Fibroblast of lung (primary cell): ENCODE data around the gene SCAF1.

Source experiments
- EZH2 ChIP-seq: IDR thresholded peaks from 2 replicates; pipeline ENCODE4 v1.5.1; 2012; ENCODE audit warnings: low read length, control low read depth, mild to moderate bottlenecking; ENCODE audit errors: missing control alignments
- TF ChIP-seq, protein P1 (sequence below), 2 donors: IDR thresholded peaks in 1 of 2; conservative IDR thresholded peaks in 1 of 2; 1 replicate in 1 of 2; 2 replicates in 1 of 2; pipeline ENCODE4 v1.5.1; 2011 to 2012; ENCODE audit warnings: low read length in 2 of 2, control low read depth in 1 of 2, inconsistent platforms in 1 of 2, low read depth in 1 of 2, mild to moderate bottlenecking in 1 of 2

DNA sequence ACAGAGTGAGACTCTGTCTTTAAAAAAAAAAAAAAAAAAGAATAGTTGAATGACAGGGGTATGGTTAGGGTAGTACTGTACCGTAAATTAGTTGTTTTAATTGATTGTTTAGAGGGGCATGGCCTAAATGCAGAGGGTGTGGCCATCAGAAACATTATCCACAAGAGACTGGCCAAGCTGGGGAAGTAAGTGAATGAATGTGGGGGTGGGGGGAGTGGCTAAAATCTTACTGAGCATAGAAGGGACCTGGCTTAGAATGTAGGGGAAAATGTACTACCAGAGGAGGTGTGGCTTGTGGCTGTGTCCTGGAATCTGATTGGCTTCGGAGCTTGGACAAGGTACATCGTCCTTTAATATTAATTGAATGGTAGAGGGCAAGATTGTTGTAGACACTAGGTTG lies 27.5 kb downstream of the SCAF1 start:
- TF ChIP-seq, protein P1, sequence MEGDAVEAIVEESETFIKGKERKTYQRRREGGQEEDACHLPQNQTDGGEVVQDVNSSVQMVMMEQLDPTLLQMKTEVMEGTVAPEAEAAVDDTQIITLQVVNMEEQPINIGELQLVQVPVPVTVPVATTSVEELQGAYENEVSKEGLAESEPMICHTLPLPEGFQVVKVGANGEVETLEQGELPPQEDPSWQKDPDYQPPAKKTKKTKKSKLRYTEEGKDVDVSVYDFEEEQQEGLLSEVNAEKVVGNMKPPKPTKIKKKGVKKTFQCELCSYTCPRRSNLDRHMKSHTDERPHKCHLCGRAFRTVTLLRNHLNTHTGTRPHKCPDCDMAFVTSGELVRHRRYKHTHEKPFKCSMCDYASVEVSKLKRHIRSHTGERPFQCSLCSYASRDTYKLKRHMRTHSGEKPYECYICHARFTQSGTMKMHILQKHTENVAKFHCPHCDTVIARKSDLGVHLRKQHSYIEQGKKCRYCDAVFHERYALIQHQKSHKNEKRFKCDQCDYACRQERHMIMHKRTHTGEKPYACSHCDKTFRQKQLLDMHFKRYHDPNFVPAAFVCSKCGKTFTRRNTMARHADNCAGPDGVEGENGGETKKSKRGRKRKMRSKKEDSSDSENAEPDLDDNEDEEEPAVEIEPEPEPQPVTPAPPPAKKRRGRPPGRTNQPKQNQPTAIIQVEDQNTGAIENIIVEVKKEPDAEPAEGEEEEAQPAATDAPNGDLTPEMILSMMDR (conservative IDR thresholded peaks at IDR 0.05 in 1 of 2, IDR thresholded peaks at IDR 0.05 in 1 of 2; ENCODE audit: low read depth in 1 of 2, low read length in 2 of 2): no peak
- no peak for TF ChIP-seq EZH2
